NCI-H2227 (cell line): ENCODE data around the gene PNMA6F.

ENCODE experiments used
- DNase-seq: peaks from one replicate; lab custom pipeline; 2025; ENCODE audit not compliant: unreplicated experiment; lab: John Stamatoyannopoulos, UW

Gene PNMA6F

DNA sequence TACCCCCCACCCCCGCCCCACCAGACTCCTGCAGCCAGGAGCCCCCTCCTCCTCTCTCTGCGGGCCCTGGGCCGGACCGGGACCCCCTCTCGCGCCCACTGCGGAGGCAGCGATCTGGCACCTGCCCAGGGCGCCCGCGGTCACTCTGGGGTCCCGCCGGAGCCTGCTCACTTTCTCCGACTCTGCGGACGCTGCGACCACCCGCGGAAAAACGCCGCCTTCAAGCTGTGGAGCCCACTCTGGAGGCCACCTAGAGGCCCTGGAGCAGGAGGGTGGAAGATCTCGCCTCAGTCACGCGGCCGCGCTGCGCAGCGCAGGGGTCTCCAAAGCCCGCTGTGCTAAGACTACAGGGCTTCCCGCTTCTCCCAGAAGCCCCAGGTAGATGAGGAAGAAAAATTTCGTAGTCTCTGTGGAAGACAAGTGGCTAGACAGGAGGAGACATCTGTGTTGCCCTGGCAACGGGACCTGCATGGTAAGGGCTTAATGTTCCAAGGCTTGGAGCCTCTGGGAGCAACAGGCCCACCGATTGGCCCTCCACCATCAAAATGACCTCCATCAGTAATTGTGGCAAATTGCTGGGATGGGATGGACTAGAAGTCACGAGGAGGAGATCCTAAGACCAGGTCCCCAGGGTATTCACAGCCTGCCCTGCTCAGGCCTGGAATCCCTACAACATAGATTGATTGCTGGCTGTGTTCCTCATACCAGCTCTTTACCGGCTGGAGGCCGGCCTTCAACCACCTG, at the start of gene PNMA6F:
Gene PNMA6F (minus strand): TSS at position 387 of the 744 bp plus-strand sequence. CDS start 1,093 bp downstream, outside the sequence.
- DNase-seq: peak; percentile 30

DNA sequence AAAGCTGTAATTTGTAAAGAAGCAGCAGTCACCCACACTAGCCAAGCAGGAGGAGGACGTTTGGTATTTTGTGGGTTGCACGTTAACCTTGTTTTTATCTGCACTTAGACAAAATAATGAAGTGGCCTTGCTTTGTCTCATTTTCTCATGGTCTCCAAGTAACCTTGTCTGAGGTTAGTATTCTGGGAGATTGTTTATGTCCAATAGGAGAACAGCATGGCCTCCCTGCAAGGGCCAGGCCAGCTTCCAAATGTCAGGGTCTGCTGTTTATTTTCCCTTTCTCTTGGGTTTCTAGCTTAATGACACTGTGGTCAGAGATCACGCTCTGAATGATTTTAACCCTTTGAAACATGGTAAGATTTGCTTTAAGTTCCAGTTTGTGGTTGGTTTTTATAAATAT, 49.7 kb upstream of the PNMA6F start:
- DNase-seq: no peak

DNA sequence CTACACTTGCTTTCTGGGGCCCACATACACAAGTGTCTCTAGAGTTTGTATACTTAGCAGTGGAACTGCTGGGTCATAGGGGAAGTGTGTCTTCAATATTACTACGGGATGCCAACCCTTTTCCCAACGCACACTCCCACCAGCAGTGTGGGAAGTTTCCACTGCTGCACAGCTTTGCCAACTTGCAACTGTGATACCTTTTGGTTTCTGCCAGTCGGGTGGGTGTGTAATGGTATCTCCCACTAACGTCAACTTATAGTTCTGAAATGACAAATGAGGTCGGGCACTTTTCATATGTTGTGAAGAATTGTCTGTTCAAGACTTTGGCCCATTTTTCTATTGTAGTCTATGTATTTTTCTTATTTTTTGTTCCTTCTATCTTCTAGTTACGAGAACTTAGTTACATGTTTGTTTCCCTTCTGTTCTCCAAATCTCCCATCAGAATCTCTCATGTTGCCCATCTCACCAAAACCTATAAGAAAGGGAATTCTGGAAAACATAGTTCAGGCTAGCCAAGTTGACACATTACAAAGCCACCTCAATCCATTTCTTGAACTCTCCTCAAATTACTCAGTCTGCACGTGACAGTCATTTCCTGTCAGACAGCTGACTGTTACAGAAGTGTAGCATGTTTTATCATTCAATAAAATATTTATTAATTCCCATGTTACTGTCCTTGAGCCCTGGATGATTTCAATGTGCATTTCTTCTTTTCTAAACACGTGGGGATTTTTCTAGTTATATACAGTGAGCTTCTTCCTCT, 48.9 kb upstream of the PNMA6F start:
- DNase-seq: no peak

DNA sequence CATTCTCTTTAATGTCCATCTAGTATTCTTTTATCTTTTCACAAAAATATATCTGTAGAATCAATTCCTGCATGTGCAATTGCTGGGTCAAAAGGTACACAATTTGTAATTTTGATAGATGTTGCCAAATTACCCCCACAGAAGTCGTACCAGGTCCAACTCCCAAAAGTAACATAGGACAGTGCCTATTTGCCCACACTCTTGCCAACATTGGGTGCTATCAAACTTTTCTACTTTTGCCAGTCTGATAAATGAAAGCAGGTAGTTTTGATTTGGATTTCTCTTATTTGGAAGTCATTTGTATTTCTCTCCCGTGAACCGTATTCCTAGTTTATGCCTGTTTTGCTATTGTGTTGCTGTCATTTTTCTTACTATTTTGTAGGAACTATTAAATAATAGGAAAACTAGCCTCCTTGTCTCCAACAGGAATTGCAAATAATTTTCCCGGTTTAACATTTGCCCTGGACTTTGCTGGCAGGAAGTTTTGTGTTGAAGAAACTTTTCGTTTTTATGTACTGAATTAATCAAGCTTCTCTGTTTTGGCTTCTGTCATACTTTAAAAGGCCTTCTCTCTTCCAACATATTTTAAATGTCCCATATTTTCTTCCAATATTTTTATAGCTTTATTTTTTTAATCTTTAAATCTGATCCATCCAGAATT, 45.4 kb upstream of the PNMA6F start:
- no peak for DNase-seq

DNA sequence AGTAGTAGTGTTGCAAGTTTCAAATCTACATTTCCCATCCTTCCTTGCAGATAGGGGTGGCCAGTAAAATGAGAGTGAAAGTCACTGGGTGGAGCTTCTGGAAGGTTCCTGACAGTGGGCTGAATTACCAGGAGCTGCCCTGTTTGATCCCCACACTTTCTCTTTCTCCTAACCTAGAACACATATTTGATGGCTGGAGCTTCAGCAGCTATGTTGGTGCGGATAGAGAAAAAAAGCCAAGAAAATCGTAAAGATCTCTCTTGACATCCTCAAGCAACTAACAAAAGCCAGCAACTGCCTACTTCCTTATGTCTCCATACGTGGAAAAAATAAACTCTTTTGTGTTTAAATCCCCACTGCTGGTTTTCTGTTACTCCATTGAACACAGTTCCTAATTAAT, 44.6 kb upstream of the PNMA6F start:
- no peak for DNase-seq

DNA sequence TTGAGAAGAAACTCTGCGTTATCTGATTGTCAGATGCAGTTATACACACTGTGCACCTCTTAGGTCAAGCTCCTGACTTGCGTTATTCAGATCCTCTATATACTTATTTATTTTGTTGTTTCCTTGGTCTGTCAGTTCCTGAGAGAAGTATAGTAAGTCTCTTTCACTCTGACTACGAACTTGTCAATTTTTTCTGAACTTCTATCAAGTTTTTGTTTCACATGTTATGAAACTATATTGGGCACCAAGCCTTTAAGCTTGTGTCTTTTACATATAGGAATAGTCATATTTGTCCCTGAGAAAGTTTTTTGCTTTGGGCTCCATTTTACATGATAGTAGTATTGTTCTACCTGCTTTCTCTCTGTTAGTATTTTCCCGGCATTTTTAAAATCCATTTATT, 44.1 kb upstream of the PNMA6F start:
- DNase-seq: no peak

DNA sequence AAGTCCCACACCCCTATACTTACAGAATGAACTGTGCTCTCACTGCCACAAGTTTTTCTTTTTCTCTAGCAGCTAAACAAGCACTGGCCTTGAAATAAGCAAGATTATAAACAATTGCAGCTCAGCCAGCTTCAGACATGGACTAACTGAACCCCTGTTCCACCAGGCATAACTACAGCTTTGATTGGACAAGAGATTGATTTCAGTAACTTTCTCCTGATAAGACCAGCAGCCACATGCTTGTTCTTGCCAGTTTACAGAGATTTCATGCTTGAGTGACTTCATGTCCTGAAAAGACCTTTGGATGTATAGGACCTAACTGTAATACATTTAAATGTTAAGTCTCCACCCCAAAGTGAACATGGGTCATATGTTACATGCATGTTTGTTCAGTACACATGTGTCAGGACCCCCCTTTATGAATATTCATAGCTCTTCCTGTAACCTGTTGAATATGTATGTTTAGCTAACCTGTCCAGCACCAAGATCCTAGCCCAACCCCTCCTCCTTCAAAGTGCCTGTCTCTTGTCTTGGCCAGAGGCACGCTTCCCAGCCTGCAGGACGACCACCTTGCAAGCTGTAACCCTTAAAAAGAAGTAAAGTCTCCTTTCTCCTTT, 40.3 kb upstream of the PNMA6F start:
- no peak for DNase-seq

DNA sequence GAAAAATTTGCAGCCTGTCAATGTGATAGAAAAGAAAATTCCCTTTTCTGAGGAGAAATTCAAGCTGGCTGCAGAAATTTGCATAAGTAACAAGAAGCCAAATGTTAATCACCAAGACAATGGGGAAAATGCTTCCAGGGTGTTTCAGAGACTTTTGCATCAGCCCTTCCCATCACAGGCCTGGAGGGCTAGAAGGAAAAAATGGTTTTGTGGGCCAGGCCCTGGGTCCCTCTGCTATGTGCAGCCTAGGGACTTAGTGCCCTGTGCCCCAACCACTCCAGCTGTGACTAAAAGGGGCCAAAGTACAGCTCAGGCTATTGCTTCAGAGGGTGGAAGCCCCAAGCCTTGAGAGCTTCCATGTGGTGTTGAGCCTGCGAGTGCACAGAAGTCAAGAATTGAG, 36.3 kb upstream of the PNMA6F start:
- DNase-seq: no peak

DNA sequence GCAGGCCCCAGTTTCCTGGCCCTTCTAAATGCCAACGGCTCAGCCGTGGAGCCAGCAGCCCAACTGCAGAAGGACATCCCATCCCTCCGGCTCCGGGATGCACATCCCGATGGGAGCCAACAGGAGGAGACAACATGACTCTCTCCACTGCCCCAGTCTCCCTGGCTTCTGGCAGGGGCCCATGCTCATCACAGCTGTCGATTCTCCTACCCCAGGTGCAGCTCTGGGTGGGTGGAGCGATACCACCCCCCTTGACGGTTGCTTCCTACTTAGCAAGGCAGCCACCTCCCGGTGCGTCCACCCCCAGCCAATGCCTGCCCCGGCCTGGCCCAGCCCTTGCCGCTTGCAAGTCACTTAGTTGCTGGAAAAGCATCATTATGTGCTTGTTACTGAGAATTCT, 31.8 kb upstream of the PNMA6F start:
- DNase-seq: no peak

DNA sequence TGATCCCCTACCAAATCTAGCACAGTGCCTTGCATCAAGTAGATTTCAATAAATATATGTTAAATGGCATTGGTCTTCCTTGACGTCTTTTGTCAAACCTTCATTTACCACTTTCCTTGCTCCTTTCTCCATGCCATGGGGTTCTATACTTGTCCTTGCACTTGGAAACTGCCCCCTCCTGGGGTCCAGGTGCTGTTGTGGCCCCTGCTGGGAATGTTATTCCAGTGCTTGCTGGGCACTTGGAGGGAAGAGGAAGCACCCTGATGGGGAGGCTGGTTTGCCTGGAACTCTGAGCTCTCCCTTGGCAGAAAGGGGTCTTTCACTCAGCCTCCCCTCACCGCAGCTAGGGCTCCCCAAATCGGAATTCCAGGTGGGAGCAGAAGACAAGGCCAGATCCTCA, 31.3 kb upstream of the PNMA6F start:
- DNase-seq: no peak

DNA sequence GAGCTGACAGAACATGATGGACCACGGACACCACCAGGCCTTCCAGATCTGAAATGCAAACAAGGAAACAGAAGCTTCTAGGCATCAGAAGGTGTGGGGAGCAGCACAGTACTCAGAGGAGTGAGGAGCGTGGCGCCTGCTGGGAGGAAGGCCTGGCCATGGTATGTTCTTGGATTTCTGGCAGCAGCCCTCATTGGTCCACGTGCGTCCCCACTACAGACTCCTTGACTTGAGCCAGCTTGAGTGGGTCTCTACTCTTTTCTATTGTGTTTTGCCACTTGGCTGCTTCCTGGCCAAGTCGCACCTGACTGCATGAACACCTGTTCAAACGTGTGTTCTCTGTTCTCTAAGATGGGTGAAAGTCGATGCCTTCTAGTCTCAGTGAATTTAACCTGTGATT, 30.4 kb upstream of the PNMA6F start:
- no peak for DNase-seq

DNA sequence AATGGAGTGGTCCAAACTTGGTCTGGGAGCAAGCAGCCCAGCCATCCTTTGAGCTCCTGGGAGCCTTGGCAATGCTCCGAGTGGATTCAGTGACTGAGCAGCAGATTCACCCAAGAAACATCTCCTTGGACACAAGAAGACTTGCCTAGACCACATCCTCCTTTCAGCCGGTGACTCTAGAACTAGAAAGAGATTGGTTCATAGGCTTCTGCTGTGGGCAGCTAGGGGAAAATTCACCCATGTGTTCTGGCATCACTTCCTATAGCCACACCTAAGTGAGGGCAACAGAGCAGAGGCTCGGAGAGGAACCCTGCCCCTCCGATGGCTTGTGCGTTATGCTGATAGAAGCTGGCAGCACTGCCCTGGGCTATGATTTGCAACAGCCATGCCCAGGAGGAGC, 28.4 kb upstream of the PNMA6F start:
- DNase-seq: no peak

DNA sequence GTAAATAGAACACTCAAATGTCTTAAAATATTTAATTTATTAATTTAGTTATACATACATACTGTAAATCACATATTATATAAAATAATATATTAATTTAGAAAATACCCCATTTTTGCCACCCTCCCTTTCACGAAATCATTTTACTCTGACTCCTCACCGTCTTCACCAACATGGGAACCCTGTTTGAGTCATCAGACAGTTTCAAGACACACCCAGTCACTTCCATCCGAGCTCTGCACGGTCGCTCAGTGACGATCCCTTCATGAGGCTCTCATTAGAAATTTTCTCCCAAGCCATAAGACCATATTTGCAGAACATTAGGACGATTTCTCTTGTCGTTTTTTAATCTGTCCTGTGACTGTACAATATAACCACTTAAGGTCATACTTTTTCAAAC, 26.9 kb upstream of the PNMA6F start:
- no peak for DNase-seq

DNA sequence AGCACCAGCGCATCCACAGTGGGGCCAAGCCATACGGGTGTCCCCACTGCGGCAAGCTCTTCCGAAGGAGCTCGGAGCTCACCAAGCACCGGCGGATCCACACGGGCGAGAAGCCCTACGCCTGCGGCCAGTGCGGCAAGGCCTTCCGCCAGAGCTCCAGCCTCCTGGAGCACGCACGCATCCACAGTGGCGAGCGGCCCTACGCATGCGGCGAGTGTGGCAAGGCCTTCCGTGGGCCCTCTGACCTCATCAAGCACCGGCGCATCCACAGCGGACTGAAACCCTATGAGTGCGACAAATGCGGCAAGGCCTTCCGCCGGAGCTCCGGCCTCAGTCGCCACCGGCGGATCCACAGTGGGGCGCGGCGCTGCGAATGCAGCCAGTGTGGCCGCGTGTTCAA, 26.0 kb upstream of the PNMA6F start:
- DNase-seq: no peak

DNA sequence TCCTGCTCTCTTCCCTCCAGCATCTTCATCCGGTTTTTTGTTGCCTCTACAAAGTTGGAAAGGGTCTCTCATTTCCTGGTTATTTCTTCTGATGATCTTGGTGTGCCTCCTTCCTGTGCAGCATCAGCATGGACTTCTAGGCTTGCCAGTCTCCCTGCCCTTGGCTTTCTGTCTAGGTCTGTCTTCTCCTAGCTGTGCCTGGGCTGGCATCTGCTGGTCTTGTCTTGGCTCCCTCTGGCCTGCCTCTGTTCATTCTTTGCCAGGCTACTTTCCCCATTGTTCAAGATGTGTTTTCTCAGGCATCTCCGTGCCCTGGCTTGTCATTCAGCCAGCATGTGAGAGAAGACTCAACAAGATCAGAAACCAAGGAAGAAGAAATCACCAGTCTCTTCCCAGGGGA, 22.1 kb upstream of the PNMA6F start:
- no peak for DNase-seq

DNA sequence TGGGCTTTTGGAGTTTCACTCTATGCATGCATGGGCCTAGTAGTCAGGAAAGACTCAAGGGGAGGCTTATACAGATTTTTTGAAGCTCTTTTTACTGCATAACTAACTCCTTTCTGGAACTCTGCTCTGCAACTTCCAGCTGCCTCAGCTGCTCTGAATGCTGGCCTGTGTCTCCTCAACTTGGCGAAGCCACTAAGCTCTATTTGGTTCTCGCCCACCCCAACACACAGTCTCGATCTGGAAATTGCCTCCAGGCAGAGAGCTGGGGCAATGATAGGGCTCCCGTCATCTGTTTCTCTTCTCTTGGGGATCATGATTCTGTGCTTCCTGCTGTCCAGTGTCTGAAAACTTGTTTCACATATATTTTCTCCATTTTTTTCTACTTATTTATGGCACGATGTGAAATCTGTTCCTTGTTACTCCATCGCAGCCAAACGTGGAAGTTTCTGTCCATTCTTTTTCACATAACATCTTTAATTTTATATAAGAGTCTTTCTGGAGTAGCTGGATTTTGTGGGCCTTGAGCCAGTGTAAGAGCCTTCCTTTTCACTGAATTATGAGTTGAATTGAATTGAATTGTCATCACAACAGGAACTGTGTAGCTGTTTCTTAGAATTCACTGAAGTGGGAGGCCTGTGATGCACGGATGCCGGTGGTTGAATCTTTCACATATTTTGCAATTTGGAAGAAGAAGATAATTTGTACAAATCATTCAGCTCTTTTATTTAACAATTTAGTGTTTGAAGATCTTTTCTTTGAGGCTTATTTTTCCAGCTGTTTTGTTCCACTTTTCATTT, 21.4 kb upstream of the PNMA6F start:
- no peak for DNase-seq

DNA sequence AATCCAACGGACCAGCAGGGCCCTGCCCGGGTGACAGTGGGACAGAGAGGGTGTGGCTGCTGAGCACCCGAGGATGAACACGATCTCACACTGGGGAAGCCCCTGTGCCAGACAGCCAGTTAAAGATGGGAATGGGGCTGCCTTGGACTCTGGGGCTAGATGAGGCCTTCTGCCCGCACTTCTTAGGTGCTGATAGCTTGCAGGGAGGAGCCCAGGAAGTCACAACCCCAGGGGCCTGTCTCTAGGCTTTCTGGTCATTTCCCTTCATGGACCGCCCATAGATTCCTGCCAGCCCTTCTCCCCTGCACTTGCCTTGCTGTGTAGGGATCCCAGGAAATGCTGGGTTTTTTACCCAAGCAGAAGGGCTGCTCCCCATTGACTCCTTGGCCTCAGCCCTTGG, 18.5 kb upstream of the PNMA6F start:
- no peak for DNase-seq

DNA sequence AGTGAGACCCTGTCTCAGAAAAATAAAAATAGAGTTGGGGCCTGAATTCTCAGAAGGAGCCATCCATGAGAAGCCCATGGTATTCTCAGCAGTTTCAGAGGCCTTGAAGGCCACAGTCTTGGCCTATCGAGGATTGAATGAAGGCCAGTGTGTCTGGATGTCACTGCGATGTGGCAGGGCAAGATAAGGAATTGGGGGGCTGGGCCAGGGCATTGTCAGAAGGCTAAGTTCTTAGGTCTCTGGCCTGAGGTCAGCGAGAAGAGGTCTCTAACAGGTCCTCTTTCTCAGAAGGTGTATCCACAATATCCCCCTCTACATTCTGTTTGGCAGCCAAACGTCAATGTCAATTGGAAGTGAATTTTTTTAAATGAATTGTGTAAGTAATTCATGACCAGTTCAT, 18.1 kb upstream of the PNMA6F start:
- no peak for DNase-seq

DNA sequence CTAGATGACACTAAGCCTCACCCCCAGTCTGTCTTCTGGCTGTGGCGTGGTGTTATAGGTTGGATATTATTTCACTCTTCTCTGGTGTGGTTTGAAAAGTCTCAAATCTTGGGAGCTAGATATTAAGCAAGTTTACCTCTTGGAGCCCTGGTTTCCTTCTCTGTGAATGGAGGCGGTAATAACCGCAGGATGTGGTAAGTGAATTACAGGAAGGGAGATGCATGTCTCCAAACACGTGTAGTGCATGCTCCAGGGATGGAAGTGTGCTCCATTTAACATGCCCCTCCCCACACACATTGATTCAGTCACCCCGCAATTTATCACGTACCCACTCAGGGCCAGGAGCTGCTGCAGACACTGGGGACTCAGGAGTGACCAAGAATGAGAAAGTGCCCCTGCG, 17.3 kb upstream of the PNMA6F start:
- DNase-seq: no peak

DNA sequence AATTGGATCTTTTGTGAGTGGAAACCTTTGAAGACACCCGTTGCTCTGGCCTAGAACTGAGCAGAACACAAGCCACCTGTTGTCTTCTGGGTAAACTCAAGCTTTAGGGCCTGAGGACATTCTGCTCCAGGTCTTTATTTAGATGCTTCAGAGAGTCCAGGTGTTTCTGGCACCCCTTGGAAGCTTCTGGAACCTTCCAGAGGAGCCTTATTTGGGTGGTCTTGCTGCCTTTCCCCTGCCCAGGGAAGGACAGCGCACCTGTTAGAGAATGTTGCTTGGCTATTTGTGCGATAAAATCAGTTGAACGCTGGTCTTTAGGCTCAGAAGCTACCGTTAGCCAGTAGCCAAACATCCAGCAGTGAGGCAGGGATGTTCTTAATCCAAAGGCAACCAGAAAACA, 15.4 kb upstream of the PNMA6F start:
- DNase-seq: no peak
